ENCODE measurements around the gene DYRK4. TPM values are rescaled to one million over a fixed set of nuclear protein-coding genes. Genes with fewer than 3 reads are reported as not detected.

Gene DYRK4
- total RNA-seq, 3 donors from 2014 or later: 27.0 to 31.3 (median 28.7) TPM

GRCh38 chr12:4604684-4605193 lies 42.7 kb downstream of the DYRK4 start:
- ATAC-seq: peak; percentile 100

GRCh38 chr12:4607056-4607455 lies 45.0 kb downstream of the DYRK4 start:
- Histone ChIP-seq H3K36me3 (ENCODE audit: low read depth) (no peaks in the 10 kb centered on the region), H3K4me1 (ENCODE audit: low read depth) (peaks cover 3% of the 10 kb centered on the region), H3K9me3 (no peaks in the 10 kb centered on the region), H3K4me3 (no peak overlapping the region)
- ATAC-seq: no peak
- no peak for TF ChIP-seq CTCF (IDR thresholded peaks at IDR 0.05)
- intact Hi-C loops (cut with DNase I, micrococcal nuclease): loop anchor here in 1 of 2 donors (10.0 kb wide), 1 partner anchor 148 kb away; no protein-coding TSS in a partner anchor
- no peak for DNase-seq

More at GRCh38 chr12:4604684-4605193, 42.7 kb downstream of the DYRK4 start:
- DNase-seq: peak; percentile 78 to 88 (median 87)
- H3K4me3 ChIP-seq: peak overlapping the region; percentile 50
- H3K4me1 ChIP-seq (ENCODE audit: low read depth): peaks cover 3% of the 10 kb centered on the region
- intact Hi-C loops (cut with DNase I, micrococcal nuclease): loop anchor here in 1 of 2 donors (10.0 kb wide), 1 partner anchor 150 kb away; no protein-coding TSS in a partner anchor
- peak; percentile 98 for TF ChIP-seq CTCF (IDR thresholded peaks at IDR 0.05)
- H3K36me3 ChIP-seq (ENCODE audit: low read depth): no peaks in the 10 kb centered on the region
- H3K9me3 ChIP-seq: no peaks in the 10 kb centered on the region

- DNase-seq (no peak), ATAC-seq (no peak)
- Histone ChIP-seq H3K36me3 (ENCODE audit: low read depth) (no peaks in the 10 kb centered on the region), H3K4me3 (no peak overlapping the region), H3K4me1 (ENCODE audit: low read depth) (peaks cover 3% of the 10 kb centered on the region), H3K9me3 (no peaks in the 10 kb centered on the region)
- intact Hi-C loops (cut with DNase I, micrococcal nuclease): loop anchor here in 1 of 2 donors (10.0 kb wide), 1 partner anchor 146 kb away; no protein-coding TSS in a partner anchor
- TF ChIP-seq CTCF (IDR thresholded peaks at IDR 0.05): no peak
These were observed 47.1 kb downstream of the DYRK4 start for GRCh38 chr12:4609071-4609470.

GRCh38 chr12:4610481-4610880 lies 48.5 kb downstream of the DYRK4 start:
- TF ChIP-seq CTCF (IDR thresholded peaks at IDR 0.05): no peak
- ATAC-seq: no peak
- peaks cover 2% of the 10 kb centered on the region for H3K4me1 ChIP-seq (ENCODE audit: low read depth)
- H3K36me3 ChIP-seq (ENCODE audit: low read depth): no peaks in the 10 kb centered on the region
- no peak overlapping the region for H3K4me3 ChIP-seq
- DNase-seq: no peak
- no peaks in the 10 kb centered on the region for H3K9me3 ChIP-seq
- intact Hi-C loops (cut with DNase I, micrococcal nuclease): no loop called here

GRCh38 chr12:4615667-4616066 lies 53.7 kb downstream of the DYRK4 start:
- TF ChIP-seq CTCF (IDR thresholded peaks at IDR 0.05): no peak
- Histone ChIP-seq H3K4me1 (ENCODE audit: low read depth) (no peaks in the 10 kb centered on the region), H3K4me3 (no peak overlapping the region), H3K36me3 (ENCODE audit: low read depth) (no peaks in the 10 kb centered on the region), H3K9me3 (no peaks in the 10 kb centered on the region)
- ATAC-seq (no peak), DNase-seq (no peak)
- intact Hi-C loops (cut with DNase I, micrococcal nuclease): no loop called here

Measured in mucosa of descending colon (tissue), 3 donors.